Body of pancreas (tissue), 4 donors: ENCODE measurements around the gene GARS1. TPM values are rescaled to one million over a fixed set of nuclear protein-coding genes. Genes with fewer than 3 reads are reported as not detected.
"Not testable (repeated sequence)": the region's sequence is repeated elsewhere in the genome, so short reads cannot be mapped to it uniquely, and the experiment has no call there.

ENCODE experiments used
- ATAC-seq: fragments of 150-250 bp; one replicate; pipeline ENCODE4 v1.9.1; 2016
- DNase-seq, 4 donors: peaks; one replicate each; pipeline ENCODE4 v3.0.0-alpha.2; 2019
- H3K27ac ChIP-seq, 4 donors: fragments of 200-600 bp; sonication (generic); 1 replicate in 3 of 4; 2 replicates in 1 of 4; pipeline versions ENCODE4 v1.5.1 to v1.6.1; 2016 to 2019; ENCODE audit warnings: mild to moderate bottlenecking in 1 of 4, mixed read lengths in 1 of 4, moderate library complexity in 1 of 4
- H3K27me3 ChIP-seq, 2 donors: fragments of 200-600 bp; sonication (generic); one replicate each; pipeline ENCODE4 v1.6.0; 2016; ENCODE audit warnings: mild to moderate bottlenecking in 1 of 2
- H3K36me3 ChIP-seq, 2 donors: fragments of 200-600 bp; sonication (generic); replicated peaks in 1 of 2; 2 replicates each; pipeline ENCODE4 v1.5.1; 2016; ENCODE audit warnings: low read depth in 2 of 2; ENCODE audit not compliant: insufficient read depth in 1 of 2
- H3K4me1 ChIP-seq: fragments of 200-600 bp; sonication (generic); one replicate; pipeline ENCODE4 v1.6.0; 2016
- H3K4me3 ChIP-seq, 2 donors: fragments of 200-600 bp; sonication (generic); 1 replicate in 1 of 2; 2 replicates in 1 of 2; pipeline ENCODE4 v1.5.1; 2016 to 2019
- H3K9me3 ChIP-seq, 3 donors: fragments of 200-600 bp; sonication (generic); 1 replicate in 2 of 3; 2 replicates in 1 of 3; pipeline ENCODE4 v1.5.1; 2016
- POLR2A ChIP-seq, 3 donors: fragments of 450-650 bp; IDR thresholded peaks; one replicate each; pipeline ENCODE4 v1.6.1; 2016; ENCODE audit warnings: antibody characterized with exemption in 3 of 3, mild to moderate bottlenecking in 2 of 3
- WGBS, 2 donors: methylation state at CpG; one replicate each; pipeline ENCODE4 v1.1.5; 2017; 5-methylcytosine and 5-hydroxymethylcytosine counted together
- intact Hi-C: fragments of 100-400 bp; cut with DNase I; formaldehyde crosslinking; loops from one replicate; pipeline ENCODE4 v1.15.1; 2023
- total RNA-seq, 2 donors: library from RNA; depleted of rRNA; stranded (reverse); fragments of >200 nt; gene quantifications; one replicate each; pipeline ENCODE4 v1.1.0, GENCODE V29; 2016
- TF ChIP-seq, protein P1 (sequence below), 7 experiments: fragments of 450-650 bp in 4 of 7; fragments of 200-600 bp in 3 of 7; sonication (generic) in 3 of 7; IDR thresholded peaks; one replicate each; pipeline ENCODE4 v1.5.1; 2016 to 2019; ENCODE audit warnings: antibody characterized with exemption in 7 of 7

The GARS1 gene
- total RNA-seq, 2 donors from 2014 or later: 43.1 to 70.9 TPM

DNA sequence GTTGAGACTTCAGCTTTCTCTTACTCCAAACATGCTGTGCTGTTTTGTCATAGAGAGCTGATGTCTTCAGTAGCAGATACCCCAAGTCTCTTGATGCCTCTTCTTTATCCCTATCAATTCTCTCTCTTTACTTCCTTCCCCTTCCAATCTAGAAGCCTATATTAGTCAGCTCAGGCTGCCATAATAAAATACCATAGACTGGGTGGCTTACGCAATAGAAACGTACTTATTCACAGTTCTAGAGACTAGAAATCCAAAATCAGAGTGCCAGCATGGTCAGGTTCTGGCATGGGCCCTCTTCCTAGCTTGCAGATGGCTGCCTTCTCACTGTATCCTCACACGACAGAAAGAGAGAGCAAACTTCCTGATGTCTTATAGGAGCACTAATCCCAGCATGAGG is 9.0 kb upstream of the GARS1 start:
- H3K27ac ChIP-seq: no peak overlapping the region
- intact Hi-C loops: no loop called here
- no peaks in the 10 kb centered on the region for H3K4me1 ChIP-seq
- no peak overlapping the region for H3K4me3 ChIP-seq
- DNase-seq (no peak), ATAC-seq (no peak)
- TF ChIP-seq, protein P1, sequence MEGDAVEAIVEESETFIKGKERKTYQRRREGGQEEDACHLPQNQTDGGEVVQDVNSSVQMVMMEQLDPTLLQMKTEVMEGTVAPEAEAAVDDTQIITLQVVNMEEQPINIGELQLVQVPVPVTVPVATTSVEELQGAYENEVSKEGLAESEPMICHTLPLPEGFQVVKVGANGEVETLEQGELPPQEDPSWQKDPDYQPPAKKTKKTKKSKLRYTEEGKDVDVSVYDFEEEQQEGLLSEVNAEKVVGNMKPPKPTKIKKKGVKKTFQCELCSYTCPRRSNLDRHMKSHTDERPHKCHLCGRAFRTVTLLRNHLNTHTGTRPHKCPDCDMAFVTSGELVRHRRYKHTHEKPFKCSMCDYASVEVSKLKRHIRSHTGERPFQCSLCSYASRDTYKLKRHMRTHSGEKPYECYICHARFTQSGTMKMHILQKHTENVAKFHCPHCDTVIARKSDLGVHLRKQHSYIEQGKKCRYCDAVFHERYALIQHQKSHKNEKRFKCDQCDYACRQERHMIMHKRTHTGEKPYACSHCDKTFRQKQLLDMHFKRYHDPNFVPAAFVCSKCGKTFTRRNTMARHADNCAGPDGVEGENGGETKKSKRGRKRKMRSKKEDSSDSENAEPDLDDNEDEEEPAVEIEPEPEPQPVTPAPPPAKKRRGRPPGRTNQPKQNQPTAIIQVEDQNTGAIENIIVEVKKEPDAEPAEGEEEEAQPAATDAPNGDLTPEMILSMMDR (IDR thresholded peaks at IDR 0.05): no peak
- TF ChIP-seq POLR2A (IDR thresholded peaks at IDR 0.05): no peak
- no peaks in the 10 kb centered on the region for H3K9me3 ChIP-seq
- 51 to 77% methylated on average over 3 of the region's 3 CpGs for WGBS, 2 donors
- H3K27me3 ChIP-seq: no peaks in the 10 kb centered on the region
- peaks cover 0 to 6% of the 10 kb centered on the region in 2 donors for H3K36me3 ChIP-seq

DNA sequence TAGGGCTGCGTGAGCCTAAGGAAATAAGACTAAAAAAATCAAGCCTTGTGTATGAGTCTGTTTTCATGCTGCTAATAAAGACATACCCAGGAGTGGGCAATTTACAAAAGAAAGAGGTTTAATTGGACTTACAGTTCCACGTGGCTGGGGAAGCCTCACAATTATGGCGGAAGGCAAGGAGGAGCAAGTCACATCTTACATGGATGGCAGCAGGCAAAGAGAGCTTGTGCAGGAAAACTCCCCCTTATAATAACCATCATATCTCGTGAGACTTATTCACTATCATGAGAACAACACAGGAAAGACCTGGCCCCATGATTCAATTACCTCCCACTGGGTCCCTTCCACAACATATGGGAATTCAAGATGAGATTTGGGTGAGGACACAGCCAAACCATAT is 7.1 kb upstream of the GARS1 start:
- H3K27ac ChIP-seq, intact Hi-C loops, DNase-seq, H3K27me3 ChIP-seq, H3K4me1 ChIP-seq, ATAC-seq, H3K36me3 ChIP-seq, H3K9me3 ChIP-seq, H3K4me3 ChIP-seq: not testable (repeated sequence)
- WGBS, 2 donors: 96% methylated on average over 4 of the region's 4 CpGs

DNA sequence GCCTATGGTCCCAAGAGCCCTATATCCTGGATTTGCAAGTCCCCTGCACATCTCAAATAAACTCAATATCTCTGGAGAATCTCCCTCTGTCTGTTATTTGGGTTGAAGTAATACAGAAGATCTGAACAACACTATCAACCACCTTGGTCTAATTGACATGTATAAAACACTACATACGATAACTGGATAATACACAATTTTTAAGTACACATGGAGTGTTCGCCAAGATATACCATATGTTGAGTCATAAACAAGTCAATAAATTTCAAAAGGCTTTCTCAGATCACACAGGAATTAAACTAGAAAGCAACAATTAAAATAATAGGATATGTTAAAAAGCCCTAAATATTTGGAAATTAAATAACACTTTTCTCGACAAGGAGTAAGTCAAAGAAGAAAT is 5.6 kb upstream of the GARS1 start:
- Histone ChIP-seq H3K27me3 (no peaks in the 10 kb centered on the region), H3K4me1 (peaks cover 5% of the 10 kb centered on the region), H3K4me3 (no peak overlapping the region), H3K36me3 (peaks cover 0 to 5% of the 10 kb centered on the region in 2 donors), H3K9me3 (no peaks in the 10 kb centered on the region), H3K27ac (no peak overlapping the region)
- intact Hi-C loops: no loop called here
- no peak for TF ChIP-seq POLR2A (IDR thresholded peaks at IDR 0.05)
- TF ChIP-seq, protein P1 (IDR thresholded peaks at IDR 0.05): no peak
- DNase-seq (no peak), ATAC-seq (no peak)
- WGBS, 2 donors: 94% methylated on average over 3 of the region's 3 CpGs

DNA sequence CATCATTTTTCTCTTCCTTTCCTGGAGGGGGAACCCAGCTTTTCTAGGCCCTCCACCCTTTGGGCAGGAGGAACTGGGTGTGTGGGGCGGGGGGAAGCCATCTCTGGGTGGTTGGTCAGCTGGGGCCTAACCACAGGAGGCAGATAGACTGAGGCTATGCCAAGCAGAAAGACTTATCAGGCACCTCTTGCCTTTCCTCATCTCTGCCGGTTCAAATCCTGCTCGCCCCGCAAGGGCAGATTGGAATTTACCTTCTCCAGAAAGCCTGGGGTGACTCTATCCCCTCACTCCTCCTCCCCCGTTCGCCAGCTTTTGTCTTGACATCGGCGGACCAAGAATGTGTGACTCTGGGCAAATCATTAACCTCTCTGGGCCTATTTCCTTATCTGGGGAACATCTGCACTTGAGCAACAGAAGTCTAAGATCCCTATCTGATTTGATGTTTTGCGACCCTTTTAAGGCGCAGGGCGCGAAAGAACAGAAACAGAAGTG is 584 bp upstream of the GARS1 start:
- intact Hi-C loops: no loop called here
- Histone ChIP-seq H3K4me1 (peaks cover 10% of the 10 kb centered on the region), H3K9me3 (no peaks in the 10 kb centered on the region), H3K36me3 (no peaks in the 10 kb centered on the region), H3K27me3 (no peaks in the 10 kb centered on the region), H3K4me3 (peak overlapping the region; percentile 34 to 86), H3K27ac (peak overlapping the region; percentile 90 to 99 (median 92))
- TF ChIP-seq, protein P1 (IDR thresholded peaks at IDR 0.05): no peak
- TF ChIP-seq POLR2A (IDR thresholded peaks at IDR 0.05): no peak
- ATAC-seq: peak; percentile 50
- WGBS, 2 donors: 0% methylated on average over 12 of the region's 12 CpGs
- peak in 2 of 4 donors; percentile 46 to 52 for DNase-seq

DNA sequence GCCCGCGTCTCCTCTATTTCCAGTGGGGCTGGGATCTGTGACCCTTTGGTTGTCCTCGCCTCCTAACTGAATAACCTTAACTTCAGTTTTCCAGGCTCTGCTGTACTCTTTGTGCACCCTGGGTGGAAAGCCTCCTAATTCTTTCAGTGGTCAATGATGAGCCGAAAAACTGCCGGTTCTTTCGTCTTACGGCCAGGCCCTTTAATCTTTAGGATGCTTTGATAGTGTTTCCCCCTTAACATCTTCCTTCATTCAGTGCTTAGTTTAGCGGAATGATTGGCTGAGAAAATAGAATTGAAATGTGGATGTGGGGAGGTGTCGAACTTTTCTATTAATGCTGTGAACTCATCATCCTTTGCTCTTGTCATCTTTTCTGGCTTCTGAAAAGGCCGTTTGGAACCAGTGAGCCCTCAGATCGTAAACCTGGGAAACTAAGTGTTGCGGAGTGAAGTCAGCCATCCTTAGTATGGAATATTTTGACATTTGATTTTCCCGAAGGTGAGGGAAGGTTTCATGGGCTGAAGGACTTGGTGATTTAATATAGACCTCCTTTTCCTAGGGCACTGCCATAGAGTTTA is 847 bp downstream of the GARS1 start:
- no peak for ATAC-seq
- no peak for TF ChIP-seq POLR2A (IDR thresholded peaks at IDR 0.05)
- TF ChIP-seq, protein P1 (IDR thresholded peaks at IDR 0.05): no peak
- Histone ChIP-seq H3K4me1 (peaks cover 10% of the 10 kb centered on the region), H3K36me3 (peaks cover 0 to 5% of the 10 kb centered on the region in 2 donors), H3K27ac (peak overlapping the region; percentile 90 to 99 (median 92)), H3K9me3 (no peaks in the 10 kb centered on the region), H3K4me3 (peak overlapping the region; percentile 34 to 86), H3K27me3 (no peaks in the 10 kb centered on the region)
- intact Hi-C loops: no loop called here
- 2% methylated on average over 13 of the region's 13 CpGs for WGBS, 2 donors
- no peak for DNase-seq
